Measurements from ENCODE around the gene POFUT1. TPM values are rescaled to one million over a fixed set of nuclear protein-coding genes. Genes with fewer than 3 reads are reported as not detected.
A peak's percentile ranks its signal among the peaks of the same experiment; 100 is the strongest.

Gene POFUT1
- total RNA-seq, 1 donor from 2014 or later: 29.5 TPM

GRCh38 chr20:32277361-32278198 is 69.9 kb downstream of the POFUT1 start, which contains the start of gene KIF3B:
Gene KIF3B, plus strand, starts transcription at chr20:32277651. Its CDS starts 32,127 bp downstream, at chr20:32309778.
- H3K36me3 Mint-ChIP-seq (ENCODE audit: unreplicated experiment): no peaks in the 10 kb centered on the region
- peak within 1 kb of the TSS; percentile 76 for H3K27ac Mint-ChIP-seq (ENCODE audit: unreplicated experiment)
- TF ChIP-seq, protein P1, sequence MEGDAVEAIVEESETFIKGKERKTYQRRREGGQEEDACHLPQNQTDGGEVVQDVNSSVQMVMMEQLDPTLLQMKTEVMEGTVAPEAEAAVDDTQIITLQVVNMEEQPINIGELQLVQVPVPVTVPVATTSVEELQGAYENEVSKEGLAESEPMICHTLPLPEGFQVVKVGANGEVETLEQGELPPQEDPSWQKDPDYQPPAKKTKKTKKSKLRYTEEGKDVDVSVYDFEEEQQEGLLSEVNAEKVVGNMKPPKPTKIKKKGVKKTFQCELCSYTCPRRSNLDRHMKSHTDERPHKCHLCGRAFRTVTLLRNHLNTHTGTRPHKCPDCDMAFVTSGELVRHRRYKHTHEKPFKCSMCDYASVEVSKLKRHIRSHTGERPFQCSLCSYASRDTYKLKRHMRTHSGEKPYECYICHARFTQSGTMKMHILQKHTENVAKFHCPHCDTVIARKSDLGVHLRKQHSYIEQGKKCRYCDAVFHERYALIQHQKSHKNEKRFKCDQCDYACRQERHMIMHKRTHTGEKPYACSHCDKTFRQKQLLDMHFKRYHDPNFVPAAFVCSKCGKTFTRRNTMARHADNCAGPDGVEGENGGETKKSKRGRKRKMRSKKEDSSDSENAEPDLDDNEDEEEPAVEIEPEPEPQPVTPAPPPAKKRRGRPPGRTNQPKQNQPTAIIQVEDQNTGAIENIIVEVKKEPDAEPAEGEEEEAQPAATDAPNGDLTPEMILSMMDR (IDR thresholded peaks at IDR 0.05; ENCODE audit: partially characterized antibody, unreplicated experiment): no peak
- peak within 1 kb of the TSS; percentile 94 for H3K4me3 Mint-ChIP-seq (ENCODE audit: unreplicated experiment)
- peaks cover 11% of the 10 kb centered on the region for H3K4me1 Mint-ChIP-seq (ENCODE audit: low read depth, unreplicated experiment)
- H3K9me3 Mint-ChIP-seq (ENCODE audit: unreplicated experiment): peaks cover 15% of the 10 kb centered on the region
- peak; percentile 93 for DNase-seq
- H3K27me3 Mint-ChIP-seq (ENCODE audit: unreplicated experiment): peaks cover 2% of the 10 kb centered on the region

GRCh38 chr20:32278199-32278643 is 70.5 kb downstream of the POFUT1 start:
- TF ChIP-seq, protein P1 (IDR thresholded peaks at IDR 0.05; ENCODE audit: partially characterized antibody, unreplicated experiment): no peak
- Mint-ChIP-seq H3K9me3 (ENCODE audit: unreplicated experiment) (peaks cover 15% of the 10 kb centered on the region), H3K27me3 (ENCODE audit: unreplicated experiment) (peaks cover 2% of the 10 kb centered on the region), H3K27ac (ENCODE audit: unreplicated experiment) (no peak overlapping the region), H3K4me1 (ENCODE audit: low read depth, unreplicated experiment) (peaks cover 11% of the 10 kb centered on the region), H3K36me3 (ENCODE audit: unreplicated experiment) (no peaks in the 10 kb centered on the region), H3K4me3 (ENCODE audit: unreplicated experiment) (peak overlapping the region; percentile 94)
- no peak for DNase-seq

DNA sequence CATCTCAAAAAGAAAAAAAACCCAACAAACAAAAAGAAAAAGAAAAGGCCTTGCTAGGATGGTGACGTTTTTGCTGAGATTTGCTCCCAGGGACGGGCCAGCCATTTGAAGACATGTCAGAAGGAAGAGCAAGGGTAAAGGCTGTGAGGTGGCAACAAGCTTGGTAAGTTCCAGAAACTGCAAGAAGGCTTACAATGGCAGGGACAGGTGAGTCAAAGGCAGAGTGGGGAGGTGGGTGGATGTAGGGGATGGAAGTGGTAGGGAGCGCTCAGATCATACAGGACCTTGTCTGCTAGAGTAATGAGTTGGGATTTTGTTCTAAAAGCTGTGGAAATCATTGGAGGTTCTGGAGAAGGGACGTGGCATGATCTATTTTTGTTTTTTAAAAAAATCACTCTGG is 74.0 kb downstream of the POFUT1 start:
- no peak for DNase-seq
- Mint-ChIP-seq H3K27ac (ENCODE audit: unreplicated experiment) (no peak overlapping the region), H3K4me3 (ENCODE audit: unreplicated experiment) (no peak overlapping the region), H3K4me1 (ENCODE audit: low read depth, unreplicated experiment) (peaks cover 13% of the 10 kb centered on the region), H3K27me3 (ENCODE audit: unreplicated experiment) (peaks cover 2% of the 10 kb centered on the region), H3K9me3 (ENCODE audit: unreplicated experiment) (peaks cover 10% of the 10 kb centered on the region), H3K36me3 (ENCODE audit: unreplicated experiment) (no peaks in the 10 kb centered on the region)
- TF ChIP-seq, protein P1 (IDR thresholded peaks at IDR 0.05; ENCODE audit: partially characterized antibody, unreplicated experiment): no peak

GRCh38 chr20:32282461-32282860 is 74.8 kb downstream of the POFUT1 start:
- TF ChIP-seq, protein P1 (IDR thresholded peaks at IDR 0.05; ENCODE audit: partially characterized antibody, unreplicated experiment): no peak
- H3K9me3 Mint-ChIP-seq (ENCODE audit: unreplicated experiment): peaks cover 5% of the 10 kb centered on the region
- no peak overlapping the region for H3K4me3 Mint-ChIP-seq (ENCODE audit: unreplicated experiment)
- H3K36me3 Mint-ChIP-seq (ENCODE audit: unreplicated experiment): no peaks in the 10 kb centered on the region
- H3K4me1 Mint-ChIP-seq (ENCODE audit: low read depth, unreplicated experiment): peaks cover 10% of the 10 kb centered on the region
- no peak overlapping the region for H3K27ac Mint-ChIP-seq (ENCODE audit: unreplicated experiment)
- no peak for DNase-seq
- H3K27me3 Mint-ChIP-seq (ENCODE audit: unreplicated experiment): peaks cover 2% of the 10 kb centered on the region

DNA sequence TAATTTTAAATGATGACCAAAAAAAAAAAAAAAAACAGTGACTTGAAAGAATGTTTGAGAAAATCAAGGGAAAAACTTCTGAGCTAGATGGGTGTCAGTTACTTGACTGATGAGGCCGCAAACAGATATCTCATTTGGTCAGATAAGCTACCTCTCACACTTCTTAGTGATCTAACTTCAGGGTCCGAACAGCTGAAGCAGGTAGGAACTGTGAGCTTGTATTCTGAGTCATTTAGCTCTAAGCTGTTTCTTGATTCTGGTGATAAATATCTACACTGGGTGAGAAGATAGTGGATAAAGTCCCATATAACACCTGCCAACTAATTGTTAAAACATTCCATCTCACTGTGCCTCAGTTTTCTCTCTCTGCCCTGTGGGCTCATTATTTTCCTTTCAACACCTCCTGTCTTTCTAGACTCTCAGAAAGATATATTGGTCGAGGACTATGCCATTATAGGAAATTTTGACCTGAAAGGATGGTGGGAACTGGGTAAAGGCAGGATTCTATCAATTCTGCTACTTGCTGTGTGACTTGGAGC is 77.5 kb downstream of the POFUT1 start:
- H3K27ac Mint-ChIP-seq (ENCODE audit: unreplicated experiment): no peak overlapping the region
- TF ChIP-seq, protein P1 (IDR thresholded peaks at IDR 0.05; ENCODE audit: partially characterized antibody, unreplicated experiment): no peak
- DNase-seq: no peak

More for the DNA sequence above, 77.5 kb downstream of the POFUT1 start:
- H3K4me3 Mint-ChIP-seq (ENCODE audit: unreplicated experiment): no peak overlapping the region
- no peaks in the 10 kb centered on the region for H3K9me3 Mint-ChIP-seq (ENCODE audit: unreplicated experiment)
- no peaks in the 10 kb centered on the region for H3K27me3 Mint-ChIP-seq (ENCODE audit: unreplicated experiment)
- H3K36me3 Mint-ChIP-seq (ENCODE audit: unreplicated experiment): no peaks in the 10 kb centered on the region
- peaks cover 6% of the 10 kb centered on the region for H3K4me1 Mint-ChIP-seq (ENCODE audit: low read depth, unreplicated experiment)

Data from glutamatergic neuron (in vitro differentiated cells).